Activated CD4-positive, alpha-beta T cell treated with anti-CD3 and anti-CD28 coated beads for 24 hours (primary cell): ENCODE data around the gene LTA.
"Not testable (repeated sequence)": the region's sequence is repeated elsewhere in the genome, so short reads cannot be mapped to it uniquely, and the experiment has no call there.

Experiments
- DNase-seq, 2 donors: peaks; one replicate each; pipeline ENCODE4 v3.0.0-alpha.2; 2020; ENCODE audit warnings: low read depth in 2 of 2

LTA gene

DNA sequence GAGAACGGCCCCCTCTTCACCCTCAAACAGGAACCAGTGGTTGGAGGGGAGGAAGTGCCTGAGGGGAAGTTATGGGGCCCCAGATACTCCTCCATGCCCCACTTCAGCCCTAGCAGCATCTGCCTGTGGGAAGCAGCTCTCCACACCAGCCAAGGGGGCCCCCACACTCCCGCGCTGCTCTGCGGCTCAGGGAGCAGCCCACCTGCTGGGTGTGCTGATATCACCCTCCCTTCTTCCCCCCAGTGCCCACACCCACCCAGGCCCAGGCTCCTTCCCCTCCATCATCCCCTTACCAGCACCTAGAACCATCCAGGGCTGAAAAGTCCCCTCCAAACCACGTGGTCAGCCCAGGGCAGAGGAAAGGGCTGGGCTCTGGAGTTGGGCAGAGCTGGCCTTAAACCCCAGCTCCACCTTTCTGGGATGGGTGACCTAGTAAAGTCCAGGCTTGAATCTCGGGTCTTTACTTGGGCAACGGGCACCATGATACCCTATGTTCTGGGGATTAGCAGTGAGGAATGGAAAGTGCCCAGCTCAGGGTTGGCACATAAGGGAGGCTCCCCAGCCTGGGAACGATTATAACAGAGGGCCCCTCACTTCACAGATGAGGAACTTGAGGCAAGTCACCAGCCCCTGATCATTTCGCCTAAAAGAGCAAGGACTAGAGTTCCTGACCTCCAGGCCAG, 14.7 kb downstream of the LTA start:
- DNase-seq, result no peak

GRCh38 chr6:31587791-31588777, 16.0 kb downstream of the LTA start:
- no peak for DNase-seq

DNA sequence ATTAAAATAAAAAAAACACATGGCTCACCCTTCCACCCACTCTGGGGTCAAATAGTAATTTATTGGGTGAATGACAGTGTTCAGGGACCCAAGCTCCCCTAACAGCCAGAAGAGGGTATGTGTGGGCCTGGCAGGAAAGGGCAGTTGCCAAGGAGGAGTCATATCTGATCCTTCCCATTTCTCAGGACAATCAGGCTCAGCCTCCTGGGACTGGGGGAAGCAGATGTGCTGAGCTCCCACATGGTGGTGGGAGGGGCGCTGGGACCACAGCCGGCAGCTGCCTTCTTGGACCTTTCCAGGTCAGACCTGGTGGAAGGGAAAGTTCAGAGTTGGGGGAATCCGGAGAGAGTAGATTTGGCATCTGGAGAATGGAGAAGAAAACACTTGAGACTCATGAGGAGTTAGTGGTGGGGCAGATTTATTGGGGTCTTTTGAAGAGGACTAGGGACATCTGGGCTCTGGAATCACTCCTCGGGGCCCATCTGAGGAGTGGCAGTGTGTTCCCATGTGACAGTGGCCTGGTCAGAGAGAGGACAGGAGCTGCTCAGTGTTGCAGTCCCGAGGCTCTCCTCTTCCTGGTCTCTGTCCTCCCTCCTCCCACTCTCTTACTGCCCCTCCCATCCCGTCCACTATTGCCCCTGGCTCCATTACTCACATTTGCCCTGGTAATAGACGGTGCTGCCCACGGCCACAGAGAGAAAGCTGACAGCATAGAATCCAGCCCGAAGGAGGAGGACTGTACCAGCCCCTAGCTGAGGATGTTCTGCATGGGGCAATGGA, 17.0 kb downstream of the LTA start:
- no peak for DNase-seq

GRCh38 chr6:31590691-31591090, 18.6 kb downstream of the LTA start:
- not testable (repeated sequence) for DNase-seq

GRCh38 chr6:31592396-31592771, 20.3 kb downstream of the LTA start:
- DNase-seq, result no peak

DNA sequence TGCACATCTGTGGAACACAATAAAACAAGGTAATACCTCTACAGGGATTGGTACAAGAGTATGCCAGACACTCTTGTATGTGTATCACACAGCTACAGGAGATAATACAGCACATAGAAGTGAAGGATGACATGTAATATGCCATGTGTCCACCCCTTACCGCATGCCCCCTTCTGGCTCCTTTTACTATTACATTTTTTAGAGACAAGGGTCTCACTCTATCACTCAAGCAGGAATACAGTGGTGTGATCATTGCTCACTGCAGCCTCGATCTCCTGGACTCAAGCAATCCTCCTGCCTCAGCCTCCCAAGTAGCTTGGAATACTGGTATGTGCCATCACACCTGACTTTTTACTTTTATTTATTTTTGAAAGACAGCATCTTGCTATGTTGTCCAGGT, 24.9 kb downstream of the LTA start:
- DNase-seq, result no peak

DNA sequence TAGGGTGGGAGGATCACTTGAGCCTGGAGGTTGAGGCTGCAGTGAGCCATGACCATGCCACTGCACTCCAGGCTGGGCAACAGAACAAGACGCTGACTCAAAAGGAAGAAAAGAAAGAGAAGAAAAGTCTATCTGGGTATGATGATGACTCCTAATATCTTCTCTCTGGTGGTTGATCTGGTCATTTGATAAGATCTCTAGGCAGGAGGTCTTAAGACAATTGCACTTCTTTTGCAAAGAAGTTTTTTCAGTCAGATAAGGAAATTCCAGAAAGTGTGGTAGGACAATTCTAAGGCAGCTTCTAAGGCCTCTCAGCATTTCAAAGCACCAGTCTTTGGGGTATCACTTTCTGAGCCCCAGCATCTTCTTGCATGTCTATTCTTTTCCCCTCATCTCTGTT, 35.2 kb downstream of the LTA start:
- no peak for DNase-seq

- DNase-seq, result no peak
Observed at GRCh38 chr6:31609519-31610406, 37.7 kb downstream of the LTA start.

DNA sequence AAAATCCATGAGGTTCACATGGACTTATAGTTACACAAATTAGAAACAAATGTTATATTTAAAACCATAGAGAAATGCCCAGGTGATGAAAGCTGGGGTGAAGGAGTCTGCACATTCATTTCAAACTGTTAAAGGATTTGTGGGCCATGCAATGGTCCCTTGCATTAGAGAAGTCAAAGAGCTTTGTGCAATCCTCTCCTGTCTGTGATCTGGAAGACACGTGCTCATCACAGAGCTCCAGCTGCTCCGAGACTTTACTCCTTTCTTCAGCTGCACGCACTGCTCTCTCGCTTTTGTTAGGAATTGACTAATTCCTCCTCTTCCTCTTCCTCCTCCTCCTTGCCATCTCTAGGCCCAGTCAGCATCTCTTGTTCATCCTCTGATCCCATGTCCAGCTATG, 38.9 kb downstream of the LTA start:
- DNase-seq, result no peak

GRCh38 chr6:31614075-31614619, 42.1 kb downstream of the LTA start:
- DNase-seq, result no peak

GRCh38 chr6:31614684-31615578, 42.8 kb downstream of the LTA start, which contains the start of gene AIF1:
Gene AIF1, plus strand, starts transcription at chr6:31615234. Its CDS starts 96 bp downstream, at chr6:31615330.
- no peak for DNase-seq

GRCh38 chr6:31615748-31616147, 43.7 kb downstream of the LTA start:
- DNase-seq, result no peak

- no peak for DNase-seq
Observed at GRCh38 chr6:31617010-31617409, 44.9 kb downstream of the LTA start.

GRCh38 chr6:31619805-31620585, 47.9 kb downstream of the LTA start:
- peak; percentile 94 to 96 for DNase-seq

GRCh38 chr6:31620586-31621319, 48.7 kb downstream of the LTA start, which contains the start of gene PRRC2A:
Gene PRRC2A, plus strand, starts transcription at chr6:31620715. Its CDS starts 2,075 bp downstream, at chr6:31622790.
- peak in 1 of 2 donors; percentile 96 for DNase-seq

- no peak for DNase-seq
Observed at GRCh38 chr6:31621320-31621939, 49.3 kb downstream of the LTA start.

DNA sequence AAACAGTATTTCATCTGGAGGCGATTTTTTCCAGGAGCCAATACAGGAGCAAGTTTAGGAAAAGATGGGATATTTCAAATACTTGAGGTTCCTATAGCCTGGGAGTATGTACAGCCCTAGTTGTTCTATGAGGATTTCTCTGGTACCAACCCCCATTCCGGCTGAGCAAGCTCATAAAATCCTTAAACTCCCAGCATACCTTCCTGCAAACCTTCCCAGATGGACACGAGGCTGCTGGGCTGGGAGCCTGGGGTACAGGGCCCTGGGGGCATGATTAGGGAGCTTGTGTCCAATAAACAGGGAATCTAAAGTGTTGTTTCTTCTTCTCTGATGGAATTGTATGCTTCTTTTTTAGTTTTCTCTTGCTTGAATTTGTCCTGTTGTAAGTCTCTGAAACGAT, 49.9 kb downstream of the LTA start:
- DNase-seq, result no peak

GRCh38 chr6:31622684-31623091, 50.6 kb downstream of the LTA start:
- no peak for DNase-seq
